H9 (cell line): ENCODE results near the gene ADORA2B. TPM values are rescaled to one million over a fixed set of nuclear protein-coding genes. Genes with fewer than 3 reads are reported as not detected.

ENCODE experiments used
- DNase-seq: peaks from one replicate; pipeline ENCODE4 v3.0.0-alpha.2; 2017
- H2AFZ ChIP-seq: one replicate; pipeline ENCODE4 v1.6.1; 2013; ENCODE audit warnings: mild to moderate bottlenecking, low read length, control low read depth, moderate library complexity
- H2AK5ac ChIP-seq: 2 replicates; pipeline ENCODE4 v1.6.1; 2013; ENCODE audit warnings: low read length, control low read depth, mixed read lengths; ENCODE audit not compliant: insufficient read length
- H2BK120ac ChIP-seq: one replicate; pipeline ENCODE4 v1.6.1; 2013; ENCODE audit warnings: low read depth, mild to moderate bottlenecking, low read length, control low read depth, inconsistent platforms; ENCODE audit not compliant: poor library complexity, severe bottlenecking
- H2BK12ac ChIP-seq: 2 replicates; pipeline ENCODE4 v1.6.1; 2013; ENCODE audit warnings: low read length, control low read depth, mixed read lengths, low read depth; ENCODE audit not compliant: insufficient read length
- H2BK15ac ChIP-seq: 2 replicates; pipeline ENCODE4 v1.6.1; 2013; ENCODE audit warnings: low read depth, low read length, control low read depth
- H2BK20ac ChIP-seq: one replicate; pipeline ENCODE4 v1.6.1; 2013; ENCODE audit warnings: low read depth, mild to moderate bottlenecking, low read length, control low read depth, inconsistent platforms; ENCODE audit not compliant: poor library complexity, severe bottlenecking
- H2BK5ac ChIP-seq: 2 replicates; pipeline ENCODE4 v1.6.1; 2013; ENCODE audit warnings: low read length, control low read depth, mixed read lengths; ENCODE audit not compliant: insufficient read length
- H3K14ac ChIP-seq: 2 replicates; pipeline ENCODE4 v1.6.1; 2013; ENCODE audit warnings: low read length, control low read depth; ENCODE audit not compliant: insufficient read depth
- H3K18ac ChIP-seq: 2 replicates; pipeline ENCODE4 v1.6.1; 2013; ENCODE audit warnings: low read depth, mild to moderate bottlenecking, mixed read lengths, low read length, control low read depth; ENCODE audit not compliant: insufficient read length
- H3K23ac ChIP-seq: 2 replicates; pipeline ENCODE4 v1.6.1; 2013; ENCODE audit warnings: low read length, control low read depth, mixed read lengths, low read depth; ENCODE audit not compliant: insufficient read length
- H3K23me2 ChIP-seq: 2 replicates; pipeline ENCODE4 v1.6.1; 2013; ENCODE audit warnings: low read depth, mild to moderate bottlenecking, mixed read lengths, low read length, control low read depth; ENCODE audit not compliant: insufficient read length, poor library complexity, severe bottlenecking
- H3K27ac ChIP-seq: 2 replicates; pipeline ENCODE4 v1.5.1; 2013; ENCODE audit warnings: low read length, control low read depth, mixed read lengths, low read depth; ENCODE audit not compliant: insufficient read length
- H3K27me3 ChIP-seq: 2 replicates; pipeline ENCODE4 v1.6.1; 2013; ENCODE audit warnings: low read length, control low read depth, inconsistent platforms; ENCODE audit not compliant: insufficient read depth
- H3K4ac ChIP-seq: 2 replicates; pipeline ENCODE4 v1.6.1; 2013; ENCODE audit warnings: low read depth, mild to moderate bottlenecking, control low read depth, inconsistent platforms, low read length, moderate library complexity
- H3K4me1 ChIP-seq: 2 replicates; pipeline ENCODE4 v1.6.1; 2013; ENCODE audit warnings: low read length, control low read depth, inconsistent platforms; ENCODE audit not compliant: insufficient read depth
- H3K4me2 ChIP-seq: 2 replicates; pipeline ENCODE4 v1.6.1; 2013; ENCODE audit warnings: low read length, control low read depth, mixed read lengths; ENCODE audit not compliant: insufficient read length, insufficient read depth
- H3K56ac ChIP-seq: 2 replicates; pipeline ENCODE4 v1.6.1; 2013; ENCODE audit warnings: low read depth, mild to moderate bottlenecking, mixed read lengths, low read length, control low read depth; ENCODE audit not compliant: insufficient read length
- H3K79me1 ChIP-seq: 2 replicates; pipeline ENCODE4 v1.6.1; 2013; ENCODE audit warnings: low read depth, mild to moderate bottlenecking, moderate library complexity, low read length, control low read depth, inconsistent platforms; ENCODE audit not compliant: insufficient read depth, poor library complexity, severe bottlenecking
- H3K79me2 ChIP-seq: 2 replicates; pipeline ENCODE4 v1.6.1; 2013; ENCODE audit warnings: low read length, control low read depth, inconsistent platforms; ENCODE audit not compliant: insufficient read depth
- H3K9ac ChIP-seq: 2 replicates; pipeline ENCODE4 v1.6.1; 2013; ENCODE audit warnings: low read length, control low read depth, mixed read lengths; ENCODE audit not compliant: insufficient read length; ENCODE audit errors: extremely low read depth
- H3K9me3 ChIP-seq: one replicate; pipeline ENCODE4 v1.6.1; 2013; ENCODE audit warnings: low read depth, low read length, inconsistent platforms; ENCODE audit not compliant: control insufficient read depth
- H3T11ph ChIP-seq: one replicate; pipeline ENCODE4 v1.6.1; 2013; ENCODE audit warnings: mild to moderate bottlenecking, low read length, control low read depth, inconsistent platforms
- H4K20me1 ChIP-seq: one replicate; pipeline ENCODE4 v1.6.1; 2013; ENCODE audit not compliant: control insufficient read depth, insufficient read length, insufficient read depth
- H4K5ac ChIP-seq: 2 replicates; pipeline ENCODE4 v1.6.1; 2013; ENCODE audit warnings: low read depth, mild to moderate bottlenecking, mixed read lengths, low read length, control low read depth; ENCODE audit not compliant: insufficient read length
- H4K8ac ChIP-seq: replicated peaks from 2 replicates; pipeline ENCODE4 v1.6.1; 2013; ENCODE audit warnings: low read length, control low read depth, mixed read lengths, low read depth; ENCODE audit not compliant: insufficient read length
- H4K91ac ChIP-seq: 2 replicates; pipeline ENCODE4 v1.6.1; 2013; ENCODE audit warnings: low read depth, mild to moderate bottlenecking, moderate library complexity, mixed read lengths, low read length, control low read depth; ENCODE audit not compliant: insufficient read length
- H3K27ac Mint-ChIP-seq, 3 experiments: 2 replicates in 2 of 3; 3 replicates in 1 of 3; pipeline ENCODE4 v1.8.0; 2020 to 2021; ENCODE audit warnings: mixed read lengths in 3 of 3, mild to moderate bottlenecking in 1 of 3, moderate library complexity in 1 of 3
- H3K27me3 Mint-ChIP-seq: 2 replicates; pipeline ENCODE4 v1.8.0; 2021; ENCODE audit warnings: low read depth, mild to moderate bottlenecking, moderate library complexity, mixed read lengths
- H3K36me3 Mint-ChIP-seq, 3 experiments: 2 replicates in 2 of 3; 3 replicates in 1 of 3; pipeline ENCODE4 v1.8.0; 2020 to 2021; ENCODE audit warnings: low read depth in 3 of 3, mixed read lengths in 3 of 3; ENCODE audit not compliant: insufficient read depth in 1 of 3
- H3K4me1 Mint-ChIP-seq, 2 experiments: 2 replicates each; pipeline ENCODE4 v1.8.0; 2020; ENCODE audit warnings: mixed read lengths in 2 of 2
- H3K4me3 Mint-ChIP-seq, 2 experiments: 2 replicates in 1 of 2; 3 replicates in 1 of 2; pipeline ENCODE4 v1.8.0; 2020 to 2021; ENCODE audit warnings: mild to moderate bottlenecking in 2 of 2, mixed read lengths in 2 of 2, moderate library complexity in 1 of 2
- H3K9me3 Mint-ChIP-seq, 2 experiments: 2 replicates in 1 of 2; 3 replicates in 1 of 2; pipeline ENCODE4 v1.8.0; 2020; ENCODE audit warnings: mild to moderate bottlenecking in 2 of 2, mixed read lengths in 2 of 2, moderate library complexity in 1 of 2
- WGBS: extraction: QIAGEN DNeasy Blood & Tissue Kit; methylation state at CpG from one replicate; pipeline ENCODE4 v1.1.7; 2013; ENCODE audit warnings: missing lambda C conversion rate, low lambda C conversion rate, mixed read lengths; ENCODE audit not compliant: insufficient read length; ENCODE audit errors: extremely low coverage; 5-methylcytosine and 5-hydroxymethylcytosine counted together
- total RNA-seq: library from RNA; stranded (reverse); gene quantifications from 2 replicates; pipeline ENCODE4 v1.2.1, GENCODE V29; 2021
- TF ChIP-seq, protein P1 (sequence below): fragments of 200-600 bp; sonication (generic); conservative IDR thresholded peaks from 3 replicates; pipeline ENCODE4 v1.8.0; 2021; ENCODE audit warnings: antibody characterized with exemption, mild to moderate bottlenecking

Gene ADORA2B
- total RNA-seq, 1 experiment from 2014 or later = 3.1 TPM

GRCh38 chr17:15942207-15942833 is 2.6 kb upstream of the ADORA2B start:
- Histone ChIP-seq H2BK20ac (no peak overlapping the region), H3K79me2 (no peaks in the 10 kb centered on the region), H2BK5ac (no peak overlapping the region), H3K56ac (no peak overlapping the region), H4K20me1 (no peaks in the 10 kb centered on the region), H2AK5ac (no peak overlapping the region), H2AFZ (no peak overlapping the region), H3K4ac (no peak overlapping the region), H4K5ac (no peak overlapping the region), H4K91ac (no peak overlapping the region), H3K27me3 (peaks cover 15% of the 10 kb centered on the region; the same call in 1 of the 2 replicates), H2BK120ac (no peak overlapping the region), H3K27ac (no peak overlapping the region), H3T11ph (no peak overlapping the region), H3K9me3 (no peaks in the 10 kb centered on the region), H3K9ac (no peak overlapping the region), H4K8ac (no peak overlapping the region), H3K79me1 (no peaks in the 10 kb centered on the region), H2BK15ac (no peak overlapping the region), H2BK12ac (no peak overlapping the region), H3K23me2 (peaks cover 15% of the 10 kb centered on the region), H3K23ac (no peak overlapping the region), H3K4me2 (no peak overlapping the region), H3K14ac (no peak overlapping the region), H3K18ac (no peak overlapping the region), H3K4me1 (no peaks in the 10 kb centered on the region)
- TF ChIP-seq, protein P1, sequence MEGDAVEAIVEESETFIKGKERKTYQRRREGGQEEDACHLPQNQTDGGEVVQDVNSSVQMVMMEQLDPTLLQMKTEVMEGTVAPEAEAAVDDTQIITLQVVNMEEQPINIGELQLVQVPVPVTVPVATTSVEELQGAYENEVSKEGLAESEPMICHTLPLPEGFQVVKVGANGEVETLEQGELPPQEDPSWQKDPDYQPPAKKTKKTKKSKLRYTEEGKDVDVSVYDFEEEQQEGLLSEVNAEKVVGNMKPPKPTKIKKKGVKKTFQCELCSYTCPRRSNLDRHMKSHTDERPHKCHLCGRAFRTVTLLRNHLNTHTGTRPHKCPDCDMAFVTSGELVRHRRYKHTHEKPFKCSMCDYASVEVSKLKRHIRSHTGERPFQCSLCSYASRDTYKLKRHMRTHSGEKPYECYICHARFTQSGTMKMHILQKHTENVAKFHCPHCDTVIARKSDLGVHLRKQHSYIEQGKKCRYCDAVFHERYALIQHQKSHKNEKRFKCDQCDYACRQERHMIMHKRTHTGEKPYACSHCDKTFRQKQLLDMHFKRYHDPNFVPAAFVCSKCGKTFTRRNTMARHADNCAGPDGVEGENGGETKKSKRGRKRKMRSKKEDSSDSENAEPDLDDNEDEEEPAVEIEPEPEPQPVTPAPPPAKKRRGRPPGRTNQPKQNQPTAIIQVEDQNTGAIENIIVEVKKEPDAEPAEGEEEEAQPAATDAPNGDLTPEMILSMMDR = no peak
- peaks cover 0 to 6% of the 10 kb centered on the region in 2 experiments for H3K9me3 Mint-ChIP-seq
- no CpG with 5 or more reads among the region's 7 CpGs for WGBS
- no peak overlapping the region; a peak in 1 of 5 replicates for H3K4me3 Mint-ChIP-seq
- DNase-seq = no peak
- H3K27ac Mint-ChIP-seq = no peak overlapping the region
- H3K4me1 Mint-ChIP-seq = peaks cover 10 to 13% of the 10 kb centered on the region in 2 experiments; a peak in 3 of 4 replicates
- peaks cover 55% of the 10 kb centered on the region for H3K27me3 Mint-ChIP-seq
- H3K36me3 Mint-ChIP-seq = no peaks in the 10 kb centered on the region; a peak in 1 of 7 replicates
